Measurements from ENCODE around the gene MCF2L. TPM values are rescaled to one million over a fixed set of nuclear protein-coding genes. Genes with fewer than 3 reads are reported as not detected.

The MCF2L gene
- total RNA-seq, 2 donors from 2014 or later = 28.6 to 33.1 TPM

DNA sequence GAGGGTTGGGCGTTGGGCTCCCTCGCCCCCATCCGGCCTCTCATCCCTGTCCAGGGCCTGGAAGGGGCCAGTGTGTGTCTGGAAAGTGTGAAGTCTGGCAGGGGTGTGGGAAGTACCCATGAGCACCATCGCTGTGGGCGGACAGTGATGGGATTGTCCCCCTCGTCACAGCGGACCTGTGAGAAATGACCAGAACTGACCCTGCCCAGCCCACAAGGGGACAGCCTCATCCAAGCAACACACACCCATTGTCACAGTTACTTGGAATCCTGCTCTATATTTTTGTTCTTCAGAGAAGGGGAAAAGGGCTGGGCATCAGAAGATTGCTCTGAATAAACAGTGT is 18.6 kb downstream of the MCF2L start:
- DNase-seq (ENCODE audit: low spot score) = no peak
- intact Hi-C loops (cut with DNase I) = no loop called here

DNA sequence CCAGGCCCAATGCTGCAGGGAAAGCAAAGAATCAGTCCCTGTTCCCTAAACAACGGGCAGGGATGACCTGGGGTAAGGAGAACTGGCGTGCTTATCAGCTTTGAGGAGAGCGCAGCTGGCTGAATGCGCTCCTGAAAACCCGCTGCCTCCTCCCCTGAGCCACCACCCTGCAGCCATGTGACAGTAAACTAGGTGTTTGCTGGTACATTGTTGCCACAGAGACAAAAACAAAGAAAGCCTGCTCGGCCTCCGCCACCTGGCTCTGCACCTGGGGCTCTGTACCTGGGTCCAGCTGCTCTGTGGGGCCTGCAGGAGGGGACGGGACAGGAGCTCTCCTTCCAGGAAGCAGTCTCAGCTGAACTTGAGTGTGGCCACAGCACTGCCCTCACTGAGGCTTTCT is 21.8 kb downstream of the MCF2L start:
- intact Hi-C loops (cut with DNase I) = no loop called here
- no peak for DNase-seq (ENCODE audit: low spot score)

DNA sequence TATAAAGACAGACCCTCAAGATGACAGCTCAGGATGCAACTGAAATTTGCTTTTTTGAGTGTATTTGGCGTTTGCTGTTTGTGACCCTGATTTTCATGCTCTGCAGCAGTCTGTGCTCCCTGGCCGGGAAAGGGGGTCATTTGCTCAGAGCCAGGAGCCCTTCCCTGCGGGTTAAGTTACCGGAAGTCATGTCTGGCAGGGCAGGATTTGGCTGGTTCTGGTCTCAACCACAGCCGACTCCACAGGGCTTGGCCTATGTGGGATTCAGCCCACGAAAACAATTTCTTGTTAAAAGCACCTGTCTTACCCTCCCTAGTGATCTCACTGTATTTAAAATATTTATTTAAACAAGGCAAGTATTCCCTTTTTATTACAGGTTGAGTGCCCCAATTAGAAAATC is 22.6 kb downstream of the MCF2L start:
- intact Hi-C loops (cut with DNase I) = no loop called here

DNA sequence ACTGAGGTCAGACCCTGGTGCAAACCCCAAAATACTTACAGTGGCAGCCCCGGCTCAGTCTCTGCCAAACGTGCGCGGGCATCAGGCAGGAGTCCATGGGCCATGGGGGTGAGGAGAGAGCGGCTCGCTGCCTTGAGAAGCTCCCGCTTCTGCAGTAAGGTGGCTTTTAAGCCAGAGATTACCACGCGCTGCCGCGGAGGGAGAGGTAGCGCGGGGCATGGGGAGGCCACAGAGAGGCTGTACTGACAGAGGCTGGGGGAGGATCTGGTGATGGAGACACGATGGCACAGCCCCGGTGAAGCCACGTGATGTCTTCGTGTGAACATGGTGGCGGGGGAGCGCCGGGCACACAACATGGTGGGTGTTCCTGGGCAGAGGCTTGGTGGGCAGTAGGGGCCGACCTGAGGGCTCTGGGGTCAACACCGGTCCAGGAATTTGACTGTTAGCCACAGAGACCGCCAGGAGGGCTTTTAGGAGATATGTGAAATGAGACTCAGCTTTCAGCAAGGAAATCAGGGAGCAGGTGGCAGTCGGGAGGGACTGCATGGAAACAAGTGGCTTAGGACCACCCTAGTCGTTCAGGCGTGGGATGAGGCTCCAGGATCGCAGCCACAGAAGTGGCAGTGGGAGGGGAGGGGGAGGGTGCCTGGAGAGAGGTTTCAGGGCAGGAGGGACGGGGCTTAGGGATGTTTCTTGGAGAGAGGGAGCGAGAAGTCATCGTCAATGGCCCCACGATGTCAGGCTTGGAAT is 24.1 kb downstream of the MCF2L start:
- intact Hi-C loops (cut with DNase I) = no loop called here

More for the DNA sequence above, 22.6 kb downstream of the MCF2L start:
- DNase-seq (ENCODE audit: low spot score) = no peak

DNA sequence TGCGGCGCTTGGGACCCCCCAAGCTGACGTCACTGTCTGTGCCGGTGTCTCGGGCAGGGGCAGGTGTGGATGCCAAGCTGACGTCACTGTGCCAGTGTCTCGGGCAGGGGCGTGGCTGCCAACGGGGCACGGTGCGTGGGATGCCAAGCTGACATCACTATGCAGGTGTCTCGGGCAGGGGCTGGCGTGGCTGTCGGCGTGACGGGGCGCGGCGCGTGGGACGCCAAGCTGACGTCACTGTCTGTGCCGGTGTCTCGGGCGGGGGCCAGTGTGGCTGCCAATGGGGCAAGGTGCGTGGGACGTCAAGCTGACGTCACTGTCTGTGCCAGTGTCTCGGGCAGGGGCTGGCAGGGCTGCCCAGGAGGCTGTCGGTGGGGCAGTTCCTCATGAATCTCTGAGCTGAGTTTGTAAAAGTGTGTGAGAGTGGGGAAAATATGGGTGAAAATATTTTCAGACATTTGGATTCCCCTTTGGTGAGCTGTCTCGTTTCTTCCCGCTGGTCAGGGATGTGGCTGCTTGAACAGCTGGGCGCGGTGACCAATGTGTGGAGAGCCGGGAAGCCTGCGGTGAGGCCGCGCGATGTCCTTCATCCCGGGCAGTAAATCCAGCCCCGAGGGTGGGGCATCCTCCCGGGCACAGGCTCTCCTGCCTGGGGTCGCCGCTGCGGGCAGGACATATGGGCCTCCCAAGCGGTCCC is 25.2 kb downstream of the MCF2L start:
- intact Hi-C loops (cut with DNase I) = no loop called here

More for the DNA sequence above, 24.1 kb downstream of the MCF2L start:
- DNase-seq (ENCODE audit: low spot score) = no peak

DNA sequence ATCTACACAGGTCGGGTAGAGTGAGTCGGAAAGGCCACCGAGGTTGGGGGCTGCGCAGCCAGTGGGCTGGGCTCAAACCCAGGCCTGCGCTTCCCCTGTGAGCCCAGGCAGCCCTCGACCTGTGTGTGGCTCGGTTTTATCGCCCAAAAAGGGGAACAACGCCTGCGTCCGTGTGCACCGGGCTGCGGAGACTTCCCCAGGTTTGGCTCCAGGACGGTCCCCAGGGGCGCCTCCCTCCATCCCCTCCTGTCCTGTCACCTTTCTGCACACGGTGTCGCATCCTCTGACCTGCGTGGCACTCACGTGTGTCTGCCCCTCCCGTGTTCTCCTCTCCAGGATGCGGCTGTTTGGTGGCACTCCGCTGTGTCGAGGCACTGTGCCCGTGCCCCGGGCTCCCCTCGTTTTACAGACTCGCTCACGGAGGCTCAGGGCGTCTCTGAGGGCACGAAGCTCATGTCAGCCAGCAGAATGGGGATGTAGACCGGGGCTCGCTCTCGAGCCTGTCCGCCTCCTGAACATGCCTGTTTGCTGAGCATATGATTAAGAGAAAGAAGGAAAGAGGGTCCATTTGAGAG is 25.9 kb downstream of the MCF2L start:
- intact Hi-C loops (cut with DNase I) = no loop called here
- DNase-seq (ENCODE audit: low spot score) = no peak

More for the DNA sequence above, 25.2 kb downstream of the MCF2L start:
- DNase-seq (ENCODE audit: low spot score) = no peak

DNA sequence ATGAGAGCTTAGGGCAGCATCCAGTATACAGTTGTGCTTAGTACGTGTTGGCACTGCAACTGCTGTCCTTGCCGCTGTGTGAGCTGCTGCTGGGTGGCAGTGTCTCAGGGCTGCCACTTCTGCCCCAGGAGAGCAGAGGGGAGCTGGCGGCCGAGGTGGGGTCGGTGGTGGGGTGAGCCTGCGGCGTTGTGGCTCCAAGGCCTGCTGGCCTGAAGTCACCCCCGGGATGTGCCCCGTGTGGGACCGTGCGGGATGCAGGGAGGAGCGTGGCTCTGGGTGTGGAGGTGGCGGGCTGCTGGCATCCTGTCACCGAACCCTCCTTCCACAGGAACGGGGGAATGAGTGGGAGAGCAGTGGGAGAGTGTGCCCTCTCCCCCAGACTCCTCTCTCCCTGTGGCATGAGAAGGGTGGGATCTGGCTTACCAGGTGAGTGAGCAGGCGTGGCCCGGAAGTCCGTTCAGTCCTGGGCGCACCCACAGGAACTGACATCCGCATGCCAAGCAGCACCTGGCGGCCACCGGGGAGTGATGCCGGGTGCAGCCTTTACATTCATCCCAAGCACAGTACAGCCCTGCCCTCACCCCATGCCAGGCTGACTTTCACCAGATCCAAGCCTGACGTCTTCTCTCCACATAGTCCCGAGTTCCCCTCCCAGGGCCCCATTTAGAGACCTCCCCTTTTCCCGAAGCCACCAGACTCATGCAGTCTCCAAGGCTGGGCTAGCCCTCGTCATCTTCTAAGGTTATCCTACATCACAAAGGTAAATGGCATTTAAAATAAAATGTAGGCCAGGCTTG is 26.6 kb downstream of the MCF2L start:
- DNase-seq (ENCODE audit: low spot score) = no peak
- intact Hi-C loops (cut with DNase I) = no loop called here

DNA sequence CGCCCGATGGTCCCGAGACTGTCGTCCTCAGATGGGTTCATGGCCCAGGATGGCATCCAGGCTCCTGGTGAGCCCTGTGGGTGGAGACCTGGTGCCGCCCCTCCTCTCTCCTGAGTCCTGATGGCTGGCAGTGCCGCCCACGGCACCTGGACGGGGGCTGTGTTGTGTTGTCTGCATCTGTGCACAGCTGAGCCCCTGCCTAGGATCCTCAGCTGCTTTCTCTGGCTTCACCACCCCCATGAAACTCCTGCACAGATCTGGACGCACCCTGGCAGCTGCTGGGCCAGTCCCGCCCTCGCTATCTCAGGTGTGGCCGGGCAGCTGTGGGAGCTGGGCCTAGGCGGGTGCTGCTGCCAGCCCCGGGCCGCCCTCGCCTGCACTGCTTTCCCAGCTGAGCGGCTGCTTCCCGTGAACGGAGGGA is 27.7 kb downstream of the MCF2L start:
- no peak for DNase-seq (ENCODE audit: low spot score)
- intact Hi-C loops (cut with DNase I) = no loop called here

DNA sequence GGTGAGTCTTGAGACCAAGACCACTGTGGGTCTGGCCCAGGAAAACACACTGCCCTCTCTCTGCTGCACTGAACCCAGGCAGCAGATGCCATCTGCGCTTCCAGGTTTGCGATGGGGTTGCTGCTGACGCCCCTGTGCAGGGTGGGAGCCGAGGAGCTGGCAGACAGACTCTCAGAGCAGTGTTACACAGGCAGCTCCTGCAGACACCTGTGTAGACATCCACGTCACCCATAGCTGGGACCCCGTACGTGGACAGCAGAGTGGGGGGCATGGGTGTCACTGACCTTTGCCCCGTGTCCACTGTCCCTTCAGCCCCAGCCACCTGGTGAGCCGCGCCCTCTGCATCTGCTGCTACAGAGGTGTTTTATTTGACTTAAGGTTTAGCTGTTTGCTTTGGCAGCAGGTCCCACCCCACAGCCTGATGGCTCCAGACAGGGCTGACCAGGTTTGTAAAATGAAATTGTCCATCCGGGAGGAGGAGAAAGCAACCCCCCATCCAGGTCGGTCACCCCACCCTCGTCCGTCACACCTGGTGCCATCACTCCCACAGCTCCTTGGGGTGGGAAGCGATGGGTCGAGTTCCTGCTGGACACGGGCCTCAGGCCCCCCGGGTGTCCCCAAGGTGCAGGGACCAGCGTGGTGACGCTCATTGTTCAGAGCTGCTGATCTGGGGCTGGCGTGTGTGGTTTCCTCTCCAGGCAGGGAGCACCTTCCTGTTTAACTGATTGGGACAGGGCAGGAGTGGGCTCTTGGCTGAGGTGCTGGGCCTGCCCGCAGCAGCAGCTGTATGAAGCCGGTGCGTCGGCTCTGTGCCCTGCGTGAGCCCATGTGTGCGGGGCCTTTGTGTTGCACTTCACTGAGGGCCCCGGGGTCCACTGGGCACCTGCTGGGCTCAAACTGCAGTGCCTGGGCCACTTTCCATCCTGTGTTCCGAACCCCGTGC is 28.4 kb downstream of the MCF2L start:
- intact Hi-C loops (cut with DNase I) = no loop called here
- DNase-seq (ENCODE audit: low spot score) = no peak

DNA sequence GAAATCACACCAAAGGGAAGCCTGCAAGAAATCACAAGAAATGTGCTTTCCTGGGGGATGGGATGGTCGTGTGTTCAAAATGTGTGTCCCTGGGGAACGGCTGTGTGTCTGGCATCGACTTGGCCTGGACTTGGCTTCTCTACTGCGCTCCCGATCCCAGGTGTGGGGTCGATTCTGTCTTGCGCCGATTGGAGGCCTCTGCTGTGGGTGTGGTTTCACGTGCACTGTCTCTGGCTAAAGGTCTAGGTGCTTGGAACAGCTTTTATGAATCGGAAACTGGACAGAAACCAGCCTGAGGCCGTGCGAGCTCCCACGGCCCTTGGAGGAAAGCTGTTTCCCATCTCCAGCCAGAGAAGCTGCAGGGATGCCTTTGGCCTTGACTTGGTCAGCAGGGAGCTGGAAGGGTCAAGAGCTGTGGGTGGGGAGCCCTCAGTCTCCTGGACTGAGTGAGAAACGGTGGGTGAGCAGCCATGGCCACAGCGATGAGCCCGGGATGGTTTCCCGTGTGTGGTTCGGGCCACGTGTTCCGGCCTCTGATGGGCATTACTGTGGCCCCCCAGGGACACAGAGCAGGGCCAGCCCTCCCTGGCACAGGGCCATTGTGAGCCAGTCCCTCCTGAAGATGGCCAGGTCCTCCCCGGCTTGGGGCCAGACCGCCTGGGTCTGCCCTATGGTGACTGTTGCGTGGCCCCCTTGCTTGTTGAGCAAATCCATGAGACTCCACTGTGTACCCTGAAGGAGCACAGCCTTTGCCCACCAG is 29.7 kb downstream of the MCF2L start:
- intact Hi-C loops (cut with DNase I) = no loop called here
- DNase-seq (ENCODE audit: low spot score) = no peak

DNA sequence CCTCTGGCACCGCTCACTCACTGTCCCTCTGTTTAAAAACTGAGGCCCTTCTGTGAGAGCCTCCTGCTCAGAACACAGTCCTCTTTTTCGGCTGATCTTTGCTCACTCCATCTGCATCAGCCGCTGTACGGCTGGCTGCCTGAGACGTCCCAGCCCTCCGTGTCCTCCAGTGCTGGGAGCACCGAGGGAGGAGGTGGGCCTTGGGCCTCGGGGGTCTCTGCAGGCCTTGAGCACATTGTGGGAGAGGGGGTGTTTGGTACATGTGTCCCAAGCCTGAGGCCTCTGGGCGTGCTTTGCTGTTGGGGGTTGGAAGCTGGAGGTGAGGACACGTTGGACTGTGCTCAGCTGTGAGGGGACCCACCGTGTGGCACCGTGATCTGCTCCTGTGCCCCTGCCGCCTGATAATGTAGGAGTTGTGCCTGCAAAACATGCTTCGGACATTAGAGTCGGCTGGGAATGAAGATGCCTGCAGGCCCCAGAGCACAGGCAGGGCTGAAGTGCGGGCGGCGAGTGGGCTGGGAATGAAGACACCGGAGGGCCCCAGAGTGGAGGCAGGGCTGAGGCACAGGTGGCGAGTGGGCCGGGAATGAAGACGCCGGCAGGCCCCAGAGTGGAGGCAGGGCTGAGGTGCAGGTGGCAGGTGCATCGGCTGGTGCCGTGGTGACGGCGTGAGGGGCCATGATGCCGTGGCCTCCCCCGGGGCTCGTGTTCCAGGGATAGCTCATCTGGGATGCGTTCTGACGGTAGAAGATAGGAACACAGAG is 30.6 kb downstream of the MCF2L start:
- DNase-seq (ENCODE audit: low spot score) = no peak
- intact Hi-C loops (cut with DNase I) = no loop called here

DNA sequence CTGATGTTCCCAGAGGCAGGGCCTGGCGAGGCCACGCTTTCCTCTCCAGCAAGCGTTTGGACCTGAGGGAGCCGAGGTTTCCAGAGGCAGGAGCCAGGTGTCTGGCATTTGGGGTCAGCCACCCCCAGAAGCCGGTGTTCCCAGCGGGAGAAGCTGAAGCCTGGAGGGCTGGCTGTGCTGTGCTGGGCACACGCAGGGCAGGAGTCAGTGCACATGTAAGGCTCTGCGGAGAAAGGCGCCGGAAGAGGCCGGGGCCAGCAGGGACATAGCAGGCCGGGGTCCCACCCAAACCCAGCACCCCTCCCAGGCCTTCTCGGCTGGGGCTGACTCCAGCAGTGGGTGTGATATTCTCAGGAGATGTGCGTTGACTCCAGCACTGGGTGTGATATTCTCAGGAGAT is 31.6 kb downstream of the MCF2L start:
- intact Hi-C loops (cut with DNase I) = no loop called here
- no peak for DNase-seq (ENCODE audit: low spot score)

DNA sequence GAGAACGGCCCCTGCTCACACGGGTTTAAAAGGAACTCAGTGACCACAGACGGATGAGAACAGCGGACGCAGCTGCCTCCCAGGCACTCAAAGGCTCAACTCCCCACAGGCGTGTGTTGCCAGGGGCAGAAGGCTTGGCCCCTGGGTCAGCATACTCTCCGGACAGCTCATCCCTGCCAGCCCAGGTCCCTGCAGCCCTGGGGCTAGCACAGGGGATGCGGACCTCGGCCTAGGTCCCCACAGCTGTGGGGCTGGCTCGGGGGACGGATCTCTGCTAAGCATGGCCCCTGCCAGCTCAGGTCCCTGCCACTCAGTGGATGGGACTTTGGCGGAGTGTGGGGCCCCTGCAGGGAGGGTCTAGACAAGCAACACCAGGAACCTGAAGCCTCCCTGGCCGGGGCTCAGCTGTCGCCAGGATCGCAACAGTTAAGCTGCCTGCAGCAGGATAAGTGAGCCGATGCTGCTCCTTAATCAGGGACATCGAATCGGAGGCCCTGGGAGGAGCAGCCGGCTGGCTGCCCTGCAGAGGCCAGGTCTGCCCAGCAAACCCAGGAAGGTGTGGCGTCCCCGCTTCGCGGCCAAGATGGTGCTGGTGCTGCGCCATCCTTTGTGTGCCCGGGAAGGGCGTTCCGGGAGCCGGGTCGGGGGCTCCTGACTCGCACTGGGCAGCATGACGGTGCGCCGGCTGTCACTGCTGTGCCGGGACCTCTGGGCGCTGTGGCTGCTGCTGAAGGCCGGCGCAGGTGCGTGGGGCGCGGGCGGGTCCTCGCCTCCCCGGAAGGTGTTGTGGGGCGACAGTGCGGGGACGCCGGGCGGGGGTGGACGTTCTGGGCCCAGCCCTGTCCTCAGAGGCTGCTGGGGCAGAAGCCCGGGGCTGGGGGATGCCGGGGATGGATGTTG is 32.5 kb downstream of the MCF2L start:
- no peak for DNase-seq (ENCODE audit: low spot score)
- intact Hi-C loops (cut with DNase I) = no loop called here

DNA sequence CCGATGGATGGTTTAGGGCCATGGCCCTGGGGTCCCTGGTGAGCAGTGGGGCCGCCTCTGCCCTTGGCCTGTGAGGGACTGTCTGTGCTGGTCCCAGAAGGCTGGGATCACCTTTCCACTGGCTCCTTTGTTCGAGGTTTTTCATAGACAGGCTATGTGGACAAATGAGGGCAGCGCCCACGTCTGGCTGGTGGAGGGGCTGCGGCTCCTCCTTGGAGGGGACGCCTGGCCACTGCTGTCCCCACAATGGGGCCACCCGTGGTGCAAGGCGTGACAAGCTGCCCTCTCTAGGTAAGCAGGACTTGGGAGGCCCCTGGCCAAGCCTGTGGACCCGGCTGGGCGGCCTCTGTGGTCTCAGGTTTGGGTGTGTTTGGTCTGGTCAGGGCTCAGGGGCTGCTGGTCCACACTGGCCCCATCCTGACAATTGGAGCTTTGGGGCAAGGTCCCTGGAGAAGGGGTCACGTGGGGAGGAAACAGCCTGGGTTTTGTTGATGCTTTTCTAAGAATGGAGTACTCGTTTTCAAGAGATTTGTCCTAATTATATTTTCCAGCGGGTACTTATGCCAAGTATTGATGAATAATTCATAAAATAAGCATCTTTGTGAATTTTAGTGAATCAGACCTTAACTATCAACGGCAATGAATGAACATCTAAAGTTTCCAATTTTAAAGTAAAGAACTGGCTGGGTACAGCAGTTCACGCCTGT is 33.3 kb downstream of the MCF2L start:
- intact Hi-C loops (cut with DNase I) = no loop called here
- DNase-seq (ENCODE audit: low spot score) = no peak

DNA sequence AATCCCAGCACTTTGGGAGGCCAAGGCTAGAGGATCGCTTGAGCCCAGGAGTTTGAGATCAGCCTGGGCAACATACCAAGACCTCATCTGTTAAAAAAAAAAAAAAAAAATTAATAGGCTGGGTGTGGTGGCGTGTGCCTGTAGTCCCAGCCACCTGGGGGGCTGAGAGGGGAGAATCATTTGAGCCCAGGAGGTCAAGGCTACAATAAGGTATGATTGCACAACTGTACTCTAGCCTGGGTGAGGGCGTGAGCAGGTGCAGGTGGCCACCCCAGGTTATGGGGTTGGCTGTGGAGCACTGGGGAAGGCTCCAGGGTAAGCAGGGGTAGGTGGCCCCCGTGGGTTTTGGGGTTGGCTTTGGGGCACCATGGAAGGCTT is 33.9 kb downstream of the MCF2L start:
- DNase-seq (ENCODE audit: low spot score) = no peak
- intact Hi-C loops (cut with DNase I) = no loop called here

DNA sequence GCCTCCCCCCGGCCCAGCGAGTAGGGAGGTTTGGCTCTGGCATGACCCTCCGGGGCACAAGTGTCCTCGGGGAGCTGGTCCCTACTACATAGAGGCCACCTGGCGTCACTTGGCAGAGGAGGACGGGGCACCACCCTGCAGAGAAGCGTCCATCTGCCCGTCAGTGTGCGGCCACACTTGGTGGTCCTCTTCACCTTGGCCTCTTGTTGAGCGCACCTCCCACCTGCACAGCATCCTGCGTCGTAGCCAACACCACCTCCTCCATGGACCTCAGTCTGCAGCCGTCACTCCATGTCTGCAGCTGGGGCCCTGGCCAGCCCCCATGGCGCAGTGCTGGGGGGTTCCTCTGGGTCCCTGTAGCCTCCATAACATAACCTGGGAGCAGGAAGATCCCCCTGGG is 35.1 kb downstream of the MCF2L start:
- DNase-seq (ENCODE audit: low spot score) = no peak
- intact Hi-C loops (cut with DNase I) = no loop called here

Data from posterior vena cava (tissue), 2 donors.